GM23338 (cell line): ENCODE results near the gene UST. TPM values are rescaled to one million over a fixed set of nuclear protein-coding genes. Genes with fewer than 3 reads are reported as not detected.

Experiments
- ATAC-seq: fragments of 200-7000 bp; cut with Tn5 transposase; 3 replicates; pipeline ENCODE4 v1.9.1; 2020
- DNase-seq: peaks from one replicate; pipeline ENCODE4 v3.0.0-alpha.2; 2015; ENCODE audit warnings: low spot score
- H2AFZ ChIP-seq: fragments of 200-600 bp; sonication (generic); 2 replicates; pipeline ENCODE4 v1.8.0; 2016; ENCODE audit warnings: antibody characterized with exemption, mild to moderate bottlenecking, moderate library complexity
- H3F3A ChIP-seq: fragments of 200-600 bp; sonication (generic); replicated peaks from 2 replicates; pipeline ENCODE4 v1.8.0; 2017; ENCODE audit warnings: antibody characterized with exemption, mixed run types, low read depth
- H3K27ac ChIP-seq: fragments of 200-600 bp; sonication (generic); 2 replicates; pipeline ENCODE4 v1.6.1; 2016; ENCODE audit warnings: low read depth
- H3K27me3 ChIP-seq: fragments of 200-600 bp; sonication (generic); 2 replicates; pipeline ENCODE4 v1.8.0; 2016; ENCODE audit warnings: mild to moderate bottlenecking, mixed run types, moderate library complexity; ENCODE audit not compliant: insufficient read depth
- H3K36me3 ChIP-seq: fragments of 200-600 bp; sonication (generic); 2 replicates; pipeline ENCODE4 v1.8.0; 2016; ENCODE audit warnings: mild to moderate bottlenecking; ENCODE audit not compliant: insufficient read depth
- H3K4me1 ChIP-seq: fragments of 200-600 bp; sonication (generic); 2 replicates; pipeline ENCODE4 v1.8.0; 2016; ENCODE audit warnings: mild to moderate bottlenecking, moderate library complexity; ENCODE audit not compliant: insufficient read depth
- H3K4me2 ChIP-seq: fragments of 200-600 bp; sonication (generic); 2 replicates; pipeline ENCODE4 v1.7.1; 2017; ENCODE audit warnings: mixed run types
- H3K4me3 ChIP-seq: fragments of 200-600 bp; sonication (generic); 2 replicates; pipeline ENCODE4 v1.6.1; 2016; ENCODE audit warnings: mixed run types
- H3K79me2 ChIP-seq: fragments of 200-600 bp; sonication (generic); replicated peaks from 2 replicates; pipeline ENCODE4 v1.8.0; 2017; ENCODE audit warnings: mild to moderate bottlenecking; ENCODE audit not compliant: insufficient read depth
- H3K9me2 ChIP-seq: fragments of 200-600 bp; sonication (generic); 2 replicates; pipeline ENCODE4 v1.8.0; 2017; ENCODE audit not compliant: insufficient read depth
- H4K20me1 ChIP-seq: fragments of 200-600 bp; sonication (generic); replicated peaks from 2 replicates; pipeline ENCODE4 v1.8.0; 2017; ENCODE audit warnings: mild to moderate bottlenecking; ENCODE audit not compliant: insufficient read depth
- H3K27ac Mint-ChIP-seq: 2 replicates; pipeline ENCODE4 v1.8.0; 2020; ENCODE audit warnings: inconsistent platforms, mild to moderate bottlenecking, moderate library complexity, mixed read lengths
- H3K27me3 Mint-ChIP-seq: 3 replicates; pipeline ENCODE4 v1.8.0; 2022; ENCODE audit warnings: low read depth, mild to moderate bottlenecking, moderate library complexity, mixed read lengths, inconsistent platforms; ENCODE audit not compliant: insufficient read depth, poor library complexity
- H3K36me3 Mint-ChIP-seq: 3 replicates; pipeline ENCODE4 v1.8.0; 2021; ENCODE audit warnings: low read depth, mild to moderate bottlenecking, inconsistent platforms, moderate library complexity, mixed read lengths
- H3K4me1 Mint-ChIP-seq: 3 replicates; pipeline ENCODE4 v1.8.0; 2020; ENCODE audit warnings: mild to moderate bottlenecking, inconsistent platforms, mixed read lengths
- H3K4me3 Mint-ChIP-seq: 3 replicates; pipeline ENCODE4 v1.8.0; 2021; ENCODE audit warnings: moderate library complexity, mild to moderate bottlenecking, inconsistent platforms, mixed read lengths
- H3K9me3 Mint-ChIP-seq: 3 replicates; pipeline ENCODE4 v1.8.0; 2020; ENCODE audit warnings: moderate library complexity, mild to moderate bottlenecking, inconsistent platforms, mixed read lengths
- CREB1 ChIP-seq: fragments of 250-450 bp; sonication (Bioruptor Pico); IDR thresholded peaks from 2 replicates; pipeline ENCODE4 v1.5.0; 2020; ENCODE audit warnings: low read depth, mild to moderate bottlenecking, moderate library complexity
- CTCF ChIP-seq, 2 experiments: fragments of 200-600 bp in 1 of 2; sonication (generic) in 1 of 2; conservative IDR thresholded peaks; 2 replicates each; pipeline versions ENCODE4 v1.5.1 to v1.6.1; 2016 to 2017; ENCODE audit warnings: antibody characterized with exemption in 2 of 2, low read depth in 2 of 2, mild to moderate bottlenecking in 2 of 2, moderate library complexity in 1 of 2
- ETS1 ChIP-seq: IDR thresholded peaks from 2 replicates; pipeline ENCODE4 v1.6.1; 2016; ENCODE audit warnings: antibody characterized with exemption
- EZH2 ChIP-seq: fragments of 200-600 bp; sonication (generic); IDR thresholded peaks from one replicate; pipeline ENCODE4 v1.8.0; 2017; ENCODE audit warnings: antibody characterized with exemption, mild to moderate bottlenecking, low read depth; ENCODE audit not compliant: unreplicated experiment
- EZH2phosphoT487 ChIP-seq: fragments of 200-600 bp; sonication (generic); IDR thresholded peaks from one replicate; pipeline ENCODE4 v1.8.1; 2018; ENCODE audit warnings: antibody characterized with exemption; ENCODE audit not compliant: unreplicated experiment
- JUNB ChIP-seq: IDR thresholded peaks from one replicate; pipeline ENCODE4 v1.6.1; 2016; ENCODE audit warnings: antibody characterized with exemption; ENCODE audit not compliant: unreplicated experiment
- NANOG ChIP-seq: IDR thresholded peaks from 2 replicates; pipeline ENCODE4 v1.6.1; 2016; ENCODE audit warnings: antibody characterized with exemption, borderline replicate concordance
- POLR2AphosphoS5 ChIP-seq: IDR thresholded peaks from 2 replicates; pipeline ENCODE4 v1.6.1; 2016; ENCODE audit warnings: antibody characterized with exemption, low read depth
- REST ChIP-seq: IDR thresholded peaks from one replicate; pipeline ENCODE4 v1.6.1; 2018; ENCODE audit warnings: antibody characterized with exemption; ENCODE audit not compliant: unreplicated experiment
- STAT1 ChIP-seq: IDR thresholded peaks from one replicate; pipeline ENCODE4 v1.6.1; 2016; ENCODE audit warnings: antibody characterized with exemption; ENCODE audit not compliant: unreplicated experiment
- ZNF114 ChIP-seq: fragments of 250-450 bp; sonication (Bioruptor Pico); IDR thresholded peaks from 2 replicates; pipeline ENCODE4 v1.5.0; 2020; ENCODE audit warnings: mild to moderate bottlenecking, moderate library complexity
- ZNF331 ChIP-seq: fragments of 250-450 bp; sonication (Bioruptor Pico); IDR thresholded peaks from 2 replicates; pipeline ENCODE4 v1.5.0; 2020; ENCODE audit warnings: low read depth, mild to moderate bottlenecking, moderate library complexity
- ZNF462 ChIP-seq: fragments of 250-450 bp; sonication (Bioruptor Pico); IDR thresholded peaks from 2 replicates; pipeline ENCODE4 v1.5.0; 2020; ENCODE audit warnings: mild to moderate bottlenecking, moderate library complexity
- polyA plus RNA-seq: library from polyadenylated mRNA; unstranded; fragments of >200 nt; fragmentation: Nextera tagmentation; extraction: Ambion mirVana; gene quantifications from 2 replicates; pipeline ENCODE4 v1.2.1, GENCODE V29; 2016
- total RNA-seq: library from RNA; depleted of rRNA; stranded (reverse); fragments of >200 nt; shearing (Covaris generic); gene quantifications from 2 replicates; pipeline ENCODE4 v1.2.3, GENCODE V29; 2014

Gene UST
- total and polyA plus RNA-seq, 2 experiments from 2014 or later: 12.6 to 33.0 TPM

GRCh38 chr6:149014631-149015534, 268.1 kb downstream of the UST start:
- H3K4me1 Mint-ChIP-seq: peaks cover 58% of the 10 kb centered on the region
- H3K27me3 ChIP-seq: no peaks in the 10 kb centered on the region
- H3K79me2 ChIP-seq: no peaks in the 10 kb centered on the region; the same call in 1 of the 2 replicates
- H2AFZ ChIP-seq: no peak overlapping the region
- DNase-seq (peak; percentile 95), ATAC-seq (peak; percentile 95)
- TF ChIP-seq CREB1 (CRISPR knock-in tag) (peak; percentile 82), POLR2AphosphoS5 (peak; percentile 42; the same call in 1 of the 2 replicates), ZNF462 (peak; percentile 97), STAT1 (no peak), EZH2 (no peak), ZNF114 (CRISPR knock-in tag) (peak; percentile 95), ETS1 (peak; percentile 65), EZH2phosphoT487 (no peak), NANOG (peak; percentile 86), CTCF (conservative IDR thresholded peaks at IDR 0.05; ENCODE audit: low read depth in 2 of 2) (0 out of 4 replicates have a peak, but pooled peaks of 1 of the 2 experiments have one; percentile 2), REST (no peak), JUNB (no peak), ZNF331 (CRISPR knock-in tag) (0 out of 2 replicates have a peak, but pooled peaks have one; percentile 5)
- peak overlapping the region; percentile 47 for H3K4me3 Mint-ChIP-seq
- no peaks in the 10 kb centered on the region for H3K9me3 Mint-ChIP-seq
- no peaks in the 10 kb centered on the region; the same call in 1 of the 2 replicates for H3F3A ChIP-seq
- peaks cover 26% of the 10 kb centered on the region; the same call in 2 of the 3 replicates for H3K36me3 Mint-ChIP-seq
- peaks cover 11% of the 10 kb centered on the region for H3K27me3 Mint-ChIP-seq
- H3K27ac ChIP-seq: peak overlapping the region; percentile 89
- H4K20me1 ChIP-seq: no peaks in the 10 kb centered on the region
- H3K27ac Mint-ChIP-seq: peak overlapping the region; percentile 94
- H3K4me1 ChIP-seq: peaks cover 27% of the 10 kb centered on the region
- H3K9me2 ChIP-seq: no peaks in the 10 kb centered on the region
- H3K4me2 ChIP-seq: peak overlapping the region; percentile 41
- H3K4me3 ChIP-seq: no peak overlapping the region
- H3K36me3 ChIP-seq: 0 out of 2 replicates have a peak, but pooled peaks cover 5% of the 10 kb centered on the region
